HepG2 (cell line): ENCODE data around the gene PLCXD1. TPM values are rescaled to one million over a fixed set of nuclear protein-coding genes. Genes with fewer than 3 reads are reported as not detected.
A peak's percentile ranks its signal among the peaks of the same experiment; 100 is the strongest.

ENCODE experiments used
- DMAP1 ChIP-seq: IDR thresholded peaks from 2 replicates; pipeline ENCODE4 v1.6.1; 2016
- ELK4 ChIP-seq: sonication (generic); formaldehyde crosslinking; IDR thresholded peaks from 2 replicates; pipeline ENCODE4 v1.9.0; 2021; ENCODE audit warnings: missing genetic modification reagents, borderline replicate concordance
- ETS1 ChIP-seq: sonication (generic); formaldehyde crosslinking; IDR thresholded peaks from 2 replicates; pipeline ENCODE4 v1.4.0; 2020; ENCODE audit warnings: missing genetic modification reagents
- EZH2 ChIP-seq: conservative IDR thresholded peaks from 2 replicates; pipeline ENCODE4 v1.6.1; 2012; ENCODE audit warnings: mild to moderate bottlenecking, low read depth, low read length, moderate library complexity
- GFI1 ChIP-seq: sonication (generic); formaldehyde crosslinking; IDR thresholded peaks from 2 replicates; pipeline ENCODE4 v1.5.0; 2020; ENCODE audit warnings: missing genetic modification reagents, mild to moderate bottlenecking, borderline replicate concordance
- HBP1 ChIP-seq: IDR thresholded peaks from 2 replicates; pipeline ENCODE4 v1.6.1; 2016; ENCODE audit warnings: low read depth, control low read depth
- KDM3A ChIP-seq: IDR thresholded peaks from 2 replicates; pipeline ENCODE4 v1.6.1; 2018; ENCODE audit warnings: low read depth, missing compliant biosample characterization
- MAFG ChIP-seq: sonication (generic); formaldehyde crosslinking; IDR thresholded peaks from 2 replicates; pipeline ENCODE4 v1.5.1; 2020; ENCODE audit warnings: mild to moderate bottlenecking, missing genetic modification reagents
- SIX4 ChIP-seq: sonication (generic); formaldehyde crosslinking; IDR thresholded peaks from 2 replicates; pipeline ENCODE4 v1.4.0; 2020; ENCODE audit warnings: missing genetic modification reagents
- STAG1 ChIP-seq: sonication (generic); formaldehyde crosslinking; IDR thresholded peaks from 2 replicates; pipeline ENCODE4 v1.4.0; 2020; ENCODE audit warnings: missing genetic modification reagents
- TOE1 ChIP-seq: sonication (generic); formaldehyde crosslinking; IDR thresholded peaks from 2 replicates; pipeline ENCODE4 v1.4.0; 2020; ENCODE audit warnings: mild to moderate bottlenecking, missing genetic modification reagents
- ZFY ChIP-seq: sonication (generic); formaldehyde crosslinking; IDR thresholded peaks from 2 replicates; pipeline ENCODE4 v1.4.0; 2020; ENCODE audit warnings: missing genetic modification reagents
- ZNF256 ChIP-seq: sonication (generic); formaldehyde crosslinking; conservative IDR thresholded peaks from 2 replicates; pipeline ENCODE4 v1.4.0; 2020; ENCODE audit warnings: missing genetic modification reagents
- ZNF3 ChIP-seq: IDR thresholded peaks from 2 replicates; pipeline ENCODE4 v1.7.0; 2017; ENCODE audit warnings: inconsistent platforms
- ZNF335 ChIP-seq: sonication (generic); formaldehyde crosslinking; IDR thresholded peaks from 2 replicates; pipeline ENCODE4 v1.4.0; 2020; ENCODE audit warnings: missing genetic modification reagents
- ZNF574 ChIP-seq: sonication (generic); formaldehyde crosslinking; IDR thresholded peaks from 2 replicates; pipeline ENCODE4 v1.4.0; 2020; ENCODE audit warnings: missing genetic modification reagents
- ZNF609 ChIP-seq: sonication (generic); formaldehyde crosslinking; IDR thresholded peaks from 2 replicates; pipeline ENCODE4 v1.4.0; 2020; ENCODE audit warnings: mild to moderate bottlenecking, missing genetic modification reagents, borderline replicate concordance
- ZNF740 ChIP-seq: sonication (generic); formaldehyde crosslinking; IDR thresholded peaks from 2 replicates; pipeline ENCODE4 v1.4.0; 2020; ENCODE audit warnings: missing genetic modification reagents
- polyA plus RNA-seq, 8 experiments: library from polyadenylated mRNA; depleted of rRNA in 3 of 8; stranded (reverse) in 7 of 8; unstranded in 1 of 8; fragments of >200 nt; fragmentation: Illumina TruSeq in 4 of 8; extraction: Trizol in 4 of 8; gene quantifications; 2 replicates each; pipeline versions ENCODE4 v1.2.1 to v1.2.3, GENCODE V29; 2011 to 2016; ENCODE audit warnings: low read depth in 4 of 8, missing spikeins in 1 of 8, mixed read lengths in 1 of 8; ENCODE audit not compliant: insufficient read depth in 1 of 8
- total RNA-seq, 5 experiments: library from RNA; depleted of rRNA; stranded (reverse); fragments of >200 nt; fragmentation: Illumina TruSeq; extraction: Trizol; gene quantifications; 2 replicates each; pipeline ENCODE4 v1.2.3, GENCODE V29; 2016; ENCODE audit warnings: low read depth in 1 of 5

PLCXD1 gene
- total and polyA plus RNA-seq, 2 of the 13 experiments (the other 11 are each of a cell fraction or from before 2014, with no cell fraction given), result 87.7 to 153 TPM

- peak; percentile 57; the same call in 1 of the 2 replicates for TF ChIP-seq DMAP1
- peak; percentile 83 for TF ChIP-seq ZFY (CRISPR knock-in tag)
- no peak for TF ChIP-seq EZH2
- no peak for TF ChIP-seq SIX4 (CRISPR knock-in tag)
- no peak; the same call in 1 of the 2 replicates for TF ChIP-seq ZNF574 (CRISPR knock-in tag)
- TF ChIP-seq ELK4 (CRISPR knock-in tag), result no peak
- TF ChIP-seq ZNF740 (CRISPR knock-in tag), result no peak
- TF ChIP-seq TOE1 (CRISPR knock-in tag), result no peak
- no peak for TF ChIP-seq KDM3A (CRISPR knock-in tag)
- no peak for TF ChIP-seq STAG1
- no peak for TF ChIP-seq ZNF256 (CRISPR knock-in tag)
- no peak for TF ChIP-seq ETS1 (CRISPR knock-in tag)
- no peak for TF ChIP-seq ZNF609 (CRISPR knock-in tag)
- no peak for TF ChIP-seq ZNF3
- no peak for TF ChIP-seq MAFG (CRISPR knock-in tag)
- no peak for TF ChIP-seq ZNF335 (CRISPR knock-in tag)
- TF ChIP-seq HBP1 (CRISPR knock-in tag), result no peak
- TF ChIP-seq GFI1 (CRISPR knock-in tag), result no peak; the same call in 1 of the 2 replicates
These were observed 37.8 kb downstream of the PLCXD1 start, which contains the start of gene GTPBP6 (continued) for GRCh38 chrX:318739-319578.
